ENCODE measurements around the gene NEGR1. TPM values are rescaled to one million over a fixed set of nuclear protein-coding genes. Genes with fewer than 3 reads are reported as not detected.

Gene NEGR1
- total and polyA plus RNA-seq, 7 experiments from 2014 or later: 0.08 to 1.2 TPM; not detected in 5

DNA sequence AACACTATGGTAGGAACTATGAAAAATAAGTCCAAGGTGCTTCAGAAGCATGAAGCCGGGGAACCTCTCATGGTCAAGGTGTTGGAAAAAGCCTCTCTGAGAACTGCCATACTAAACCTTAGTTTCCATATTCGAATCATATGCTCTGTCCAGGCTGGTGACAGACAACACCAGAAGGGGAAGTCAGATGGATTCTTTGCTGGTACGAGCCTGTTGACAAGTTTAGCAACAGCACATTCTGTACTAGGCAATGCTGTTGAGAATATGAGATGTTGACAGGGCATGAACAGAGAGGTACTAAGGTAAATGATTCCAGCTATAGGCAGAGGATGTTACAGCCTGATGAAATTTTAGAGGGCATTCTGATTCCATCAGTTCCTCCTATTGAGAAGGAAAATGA lies 740.2 kb downstream of the NEGR1 start:
- Histone ChIP-seq H3K4me3 (ENCODE audit: low read length) (no peak overlapping the region), H3K27ac (ENCODE audit: low read depth, low read length) (no peak overlapping the region), H3K36me3 (ENCODE audit: control insufficient read depth in 2 of 3, insufficient read depth in 3 of 3, low read length in 3 of 3) (no peaks in the 10 kb centered on the region), H3K27me3 (ENCODE audit: control insufficient read depth in 2 of 2, insufficient read depth in 2 of 2, low read length in 2 of 2) (no peaks in the 10 kb centered on the region), H3K9me3 (ENCODE audit: control insufficient read depth in 2 of 3, low read length in 3 of 3) (no peaks in the 10 kb centered on the region), H3K4me1 (ENCODE audit: control insufficient read depth in 2 of 2, insufficient read depth in 2 of 2, low read length in 2 of 2) (no peaks in the 10 kb centered on the region)
- ChIA-PET POLR2A (no interaction called here), CTCF (no interaction called here)
- intact Hi-C loops (cut with micrococcal nuclease): no loop called here
- H3K9me3 Mint-ChIP-seq: peaks cover 0 to 4% (median 0%) of the 10 kb centered on the region in 11 donors
- ATAC-seq (no peak), DNase-seq (no peak)
- H3K27ac Mint-ChIP-seq: no peak overlapping the region
- H3K36me3 Mint-ChIP-seq: no peaks in the 10 kb centered on the region
- H3K27me3 Mint-ChIP-seq: no peaks in the 10 kb centered on the region
- H3K4me3 Mint-ChIP-seq: no peak overlapping the region
- H3K4me1 Mint-ChIP-seq: no peaks in the 10 kb centered on the region

- ChIA-PET POLR2A (no interaction called here), CTCF (no interaction called here)
- no peaks in the 10 kb centered on the region for H3K9me3 ChIP-seq (ENCODE audit: control insufficient read depth in 2 of 3, low read length in 3 of 3)
- no peak overlapping the region for H3K4me3 ChIP-seq (ENCODE audit: low read length)
- intact Hi-C loops (cut with micrococcal nuclease): no loop called here
- H3K9me3 Mint-ChIP-seq: peaks cover 0 to 10% (median 0%) of the 10 kb centered on the region in 11 donors
- DNase-seq (no peak), ATAC-seq (no peak)
- no peak overlapping the region for H3K4me3 Mint-ChIP-seq
- no peak overlapping the region for H3K27ac Mint-ChIP-seq
- H3K36me3 ChIP-seq (ENCODE audit: control insufficient read depth in 2 of 3, insufficient read depth in 3 of 3, low read length in 3 of 3): no peaks in the 10 kb centered on the region
- no peaks in the 10 kb centered on the region for H3K36me3 Mint-ChIP-seq
- no peaks in the 10 kb centered on the region for H3K4me1 Mint-ChIP-seq
- no peaks in the 10 kb centered on the region for H3K4me1 ChIP-seq (ENCODE audit: control insufficient read depth in 2 of 2, insufficient read depth in 2 of 2, low read length in 2 of 2)
- no peaks in the 10 kb centered on the region for H3K27me3 Mint-ChIP-seq
- no peaks in the 10 kb centered on the region for H3K27me3 ChIP-seq (ENCODE audit: control insufficient read depth in 2 of 2, insufficient read depth in 2 of 2, low read length in 2 of 2)
- H3K27ac ChIP-seq (ENCODE audit: low read depth, low read length): no peak overlapping the region
Measured at GRCh38 chr1:71533950-71534349, 748.4 kb downstream of the NEGR1 start.

- intact Hi-C loops (cut with micrococcal nuclease): no loop called here
- CTCF ChIA-PET: no interaction called here
Measured at GRCh38 chr1:71532343-71532742, 750.0 kb downstream of the NEGR1 start.

GRCh38 chr1:71526824-71527223 lies 755.5 kb downstream of the NEGR1 start:
- H3K27me3 ChIP-seq (ENCODE audit: control insufficient read depth in 2 of 2, insufficient read depth in 2 of 2, low read length in 2 of 2): no peaks in the 10 kb centered on the region
- H3K9me3 Mint-ChIP-seq: peaks cover 0 to 4% (median 0%) of the 10 kb centered on the region in 11 donors
- no peaks in the 10 kb centered on the region for H3K36me3 ChIP-seq (ENCODE audit: control insufficient read depth in 2 of 3, insufficient read depth in 3 of 3, low read length in 3 of 3)
- intact Hi-C loops (cut with micrococcal nuclease): no loop called here
- H3K9me3 ChIP-seq (ENCODE audit: control insufficient read depth in 2 of 3, low read length in 3 of 3): no peaks in the 10 kb centered on the region
- no peak overlapping the region for H3K27ac Mint-ChIP-seq
- peaks cover 0 to 2% (median 0%) of the 10 kb centered on the region in 7 donors for H3K4me1 Mint-ChIP-seq
- no peaks in the 10 kb centered on the region for H3K27me3 Mint-ChIP-seq
- POLR2A ChIA-PET: no interaction called here
- no peaks in the 10 kb centered on the region for H3K36me3 Mint-ChIP-seq
- no peak overlapping the region for H3K4me3 Mint-ChIP-seq
- no peak overlapping the region for H3K27ac ChIP-seq (ENCODE audit: low read depth, low read length)
- no peaks in the 10 kb centered on the region for H3K4me1 ChIP-seq (ENCODE audit: control insufficient read depth in 2 of 2, insufficient read depth in 2 of 2, low read length in 2 of 2)
- H3K4me3 ChIP-seq (ENCODE audit: low read length): no peak overlapping the region
- ATAC-seq (no peak), DNase-seq (no peak)
- CTCF ChIA-PET: no interaction called here

More at GRCh38 chr1:71532343-71532742, 750.0 kb downstream of the NEGR1 start:
- ATAC-seq (no peak), DNase-seq (no peak)
- Histone ChIP-seq H3K27ac (ENCODE audit: low read depth, low read length) (no peak overlapping the region), H3K27me3 (ENCODE audit: control insufficient read depth in 2 of 2, insufficient read depth in 2 of 2, low read length in 2 of 2) (no peaks in the 10 kb centered on the region), H3K4me1 (ENCODE audit: control insufficient read depth in 2 of 2, insufficient read depth in 2 of 2, low read length in 2 of 2) (no peaks in the 10 kb centered on the region), H3K9me3 (ENCODE audit: control insufficient read depth in 2 of 3, low read length in 3 of 3) (no peaks in the 10 kb centered on the region), H3K36me3 (ENCODE audit: control insufficient read depth in 2 of 3, insufficient read depth in 3 of 3, low read length in 3 of 3) (no peaks in the 10 kb centered on the region), H3K4me3 (ENCODE audit: low read length) (no peak overlapping the region)
- POLR2A ChIA-PET: no interaction called here
- H3K9me3 Mint-ChIP-seq: peaks cover 0 to 10% (median 0%) of the 10 kb centered on the region in 11 donors
- H3K36me3 Mint-ChIP-seq: no peaks in the 10 kb centered on the region
- H3K4me1 Mint-ChIP-seq: no peaks in the 10 kb centered on the region
- H3K27me3 Mint-ChIP-seq: no peaks in the 10 kb centered on the region
- H3K27ac Mint-ChIP-seq: no peak overlapping the region
- H3K4me3 Mint-ChIP-seq: no peak overlapping the region

GRCh38 chr1:71522721-71523120 lies 759.6 kb downstream of the NEGR1 start:
- ChIA-PET CTCF (no interaction called here), POLR2A (no interaction called here)
- H3K9me3 Mint-ChIP-seq: peaks cover 0 to 4% (median 0%) of the 10 kb centered on the region in 11 donors
- DNase-seq: no peak
- no peak overlapping the region for H3K27ac Mint-ChIP-seq
- Histone ChIP-seq H3K9me3 (ENCODE audit: control insufficient read depth in 2 of 3, low read length in 3 of 3) (no peaks in the 10 kb centered on the region), H3K27me3 (ENCODE audit: control insufficient read depth in 2 of 2, insufficient read depth in 2 of 2, low read length in 2 of 2) (no peaks in the 10 kb centered on the region), H3K4me1 (ENCODE audit: control insufficient read depth in 2 of 2, insufficient read depth in 2 of 2, low read length in 2 of 2) (no peaks in the 10 kb centered on the region), H3K36me3 (ENCODE audit: control insufficient read depth in 2 of 3, insufficient read depth in 3 of 3, low read length in 3 of 3) (no peaks in the 10 kb centered on the region), H3K4me3 (ENCODE audit: low read length) (no peak overlapping the region), H3K27ac (ENCODE audit: low read depth, low read length) (no peak overlapping the region)
- ATAC-seq: no peak
- H3K36me3 Mint-ChIP-seq: no peaks in the 10 kb centered on the region
- no peaks in the 10 kb centered on the region for H3K27me3 Mint-ChIP-seq
- peaks cover 0 to 2% (median 0%) of the 10 kb centered on the region in 7 donors for H3K4me1 Mint-ChIP-seq
- intact Hi-C loops (cut with micrococcal nuclease): no loop called here
- H3K4me3 Mint-ChIP-seq: no peak overlapping the region

GRCh38 chr1:71521655-71522264 lies 760.6 kb downstream of the NEGR1 start:
- ChIA-PET POLR2A (no interaction called here), CTCF (no interaction called here)
- no peak for DNase-seq
- no peaks in the 10 kb centered on the region for H3K9me3 ChIP-seq (ENCODE audit: control insufficient read depth in 2 of 3, low read length in 3 of 3)
- no peaks in the 10 kb centered on the region for H3K36me3 ChIP-seq (ENCODE audit: control insufficient read depth in 2 of 3, insufficient read depth in 3 of 3, low read length in 3 of 3)
- peaks cover 0 to 3% (median 0%) of the 10 kb centered on the region in 11 donors for H3K9me3 Mint-ChIP-seq
- no peak for ATAC-seq
- no peak overlapping the region for H3K27ac Mint-ChIP-seq
- H3K4me3 Mint-ChIP-seq: no peak overlapping the region
- no peaks in the 10 kb centered on the region for H3K4me1 ChIP-seq (ENCODE audit: control insufficient read depth in 2 of 2, insufficient read depth in 2 of 2, low read length in 2 of 2)
- peaks cover 0 to 2% (median 0%) of the 10 kb centered on the region in 7 donors for H3K4me1 Mint-ChIP-seq
- H3K36me3 Mint-ChIP-seq: no peaks in the 10 kb centered on the region
- intact Hi-C loops (cut with micrococcal nuclease): loop anchor here in 1 of 2 donors (2.0 kb wide), 1 partner anchor 427 kb away; no protein-coding TSS in a partner anchor
- no peaks in the 10 kb centered on the region for H3K27me3 Mint-ChIP-seq
- no peak overlapping the region for H3K4me3 ChIP-seq (ENCODE audit: low read length)
- H3K27me3 ChIP-seq (ENCODE audit: control insufficient read depth in 2 of 2, insufficient read depth in 2 of 2, low read length in 2 of 2): no peaks in the 10 kb centered on the region
- no peak overlapping the region for H3K27ac ChIP-seq (ENCODE audit: low read depth, low read length)

DNA sequence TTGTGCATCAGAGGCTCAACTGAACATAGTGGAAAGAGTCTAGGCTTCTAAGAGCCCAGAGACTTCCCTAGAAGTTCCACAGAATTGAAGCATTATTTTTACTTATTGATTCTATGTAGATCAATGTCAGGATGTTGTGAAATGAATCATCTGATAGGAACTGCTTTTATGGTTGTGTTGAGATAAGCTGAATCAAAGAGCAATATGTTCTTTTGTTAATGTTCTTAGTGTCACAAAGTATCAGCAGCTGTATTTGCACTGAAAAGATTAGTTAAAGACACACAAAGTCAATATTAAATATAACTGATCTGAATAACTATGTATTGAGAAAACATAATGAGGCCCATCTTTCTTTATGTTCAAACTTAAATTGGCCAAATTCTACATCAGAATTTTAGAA lies 770.8 kb downstream of the NEGR1 start:
- no peaks in the 10 kb centered on the region for H3K4me1 Mint-ChIP-seq
- peaks cover 0 to 17% (median 0%) of the 10 kb centered on the region in 11 donors for H3K9me3 Mint-ChIP-seq
- H3K27ac Mint-ChIP-seq: no peak overlapping the region
- intact Hi-C loops (cut with micrococcal nuclease): no loop called here
- ChIA-PET CTCF (no interaction called here), POLR2A (no interaction called here)
- H3K27me3 Mint-ChIP-seq: no peaks in the 10 kb centered on the region
- Histone ChIP-seq H3K4me1 (ENCODE audit: control insufficient read depth in 2 of 2, insufficient read depth in 2 of 2, low read length in 2 of 2) (no peaks in the 10 kb centered on the region), H3K36me3 (ENCODE audit: control insufficient read depth in 2 of 3, insufficient read depth in 3 of 3, low read length in 3 of 3) (no peaks in the 10 kb centered on the region), H3K9me3 (ENCODE audit: control insufficient read depth in 2 of 3, low read length in 3 of 3) (no peaks in the 10 kb centered on the region), H3K4me3 (ENCODE audit: low read length) (no peak overlapping the region), H3K27ac (ENCODE audit: low read depth, low read length) (no peak overlapping the region), H3K27me3 (ENCODE audit: control insufficient read depth in 2 of 2, insufficient read depth in 2 of 2, low read length in 2 of 2) (no peaks in the 10 kb centered on the region)
- ATAC-seq: no peak
- H3K4me3 Mint-ChIP-seq: no peak overlapping the region
- no peaks in the 10 kb centered on the region for H3K36me3 Mint-ChIP-seq
- DNase-seq: no peak

All from naive thymus-derived CD4-positive, alpha-beta T cell (primary cell).